Bronchial epithelial cell (primary cell): ENCODE data around the gene PRKCZ. TPM values are rescaled to one million over a fixed set of nuclear protein-coding genes. Genes with fewer than 3 reads are reported as not detected.

Experiments used
- DNase-seq: peaks from one replicate; pipeline ENCODE4 v3.0.0-alpha.2; 2010; ENCODE audit warnings: low read depth
- FAIRE-seq: peaks from 2 replicates; lab custom pipeline; 2011; peaks lifted over from hg19 to GRCh38; lab: Jason Lieb, UNC
- H3K27me3 ChIP-seq: 2 replicates; pipeline ENCODE4 v1.5.1; 2011; ENCODE audit warnings: low read length; ENCODE audit not compliant: control insufficient read depth, insufficient read depth
- H3K36me3 ChIP-seq: 2 replicates; pipeline ENCODE4 v1.5.1; 2011; ENCODE audit warnings: low read length; ENCODE audit not compliant: control insufficient read depth, insufficient read depth
- H3K4me3 ChIP-seq: 2 replicates; pipeline ENCODE4 v1.5.1; 2011; ENCODE audit warnings: mild to moderate bottlenecking, low read depth, low read length, control low read depth
- CTCF ChIP-seq: IDR thresholded peaks from 2 replicates; pipeline ENCODE4 v1.5.1; 2011; ENCODE audit warnings: mild to moderate bottlenecking, moderate library complexity, low read length, control low read depth, inconsistent platforms; ENCODE audit not compliant: insufficient read depth, severe bottlenecking
- total RNA-seq: library from RNA; depleted of rRNA; stranded (reverse); fragments of >200 nt; gene quantifications from 2 replicates; pipeline ENCODE4 v1.2.1, GENCODE V29; 2014

Gene PRKCZ
- total RNA-seq, 1 donor from 2014 or later: 38.4 TPM

GRCh38 chr1:2053784-2054376 is 3.7 kb downstream of the PRKCZ start:
- no peak for TF ChIP-seq CTCF
- FAIRE-seq (no peak), DNase-seq (no peak)
- Histone ChIP-seq H3K4me3 (no peak overlapping the region), H3K36me3 (peaks cover 8% of the 10 kb centered on the region), H3K27me3 (no peaks in the 10 kb centered on the region)

- FAIRE-seq (no peak), DNase-seq (no peak)
- no peak for TF ChIP-seq CTCF
- H3K36me3 ChIP-seq: peaks cover 8% of the 10 kb centered on the region
- H3K4me3 ChIP-seq: no peak overlapping the region
- no peaks in the 10 kb centered on the region for H3K27me3 ChIP-seq
Observed at GRCh38 chr1:2054560-2054959, 4.3 kb downstream of the PRKCZ start.

- TF ChIP-seq CTCF: no peak
- FAIRE-seq: no peak
- no peak for DNase-seq
- peaks cover 12% of the 10 kb centered on the region for H3K36me3 ChIP-seq
- H3K27me3 ChIP-seq: no peaks in the 10 kb centered on the region
- no peak overlapping the region for H3K4me3 ChIP-seq
Observed at GRCh38 chr1:2055911-2056575, 5.8 kb downstream of the PRKCZ start.

- no peak overlapping the region for H3K4me3 ChIP-seq
- no peak for FAIRE-seq
- H3K36me3 ChIP-seq: peaks cover 19% of the 10 kb centered on the region
Observed at GRCh38 chr1:2056955-2057590, 6.9 kb downstream of the PRKCZ start.

GRCh38 chr1:2059290-2059953 is 9.2 kb downstream of the PRKCZ start:
- no peak for DNase-seq
- peaks cover 19% of the 10 kb centered on the region for H3K36me3 ChIP-seq
- FAIRE-seq: no peak
- no peaks in the 10 kb centered on the region for H3K27me3 ChIP-seq
- TF ChIP-seq CTCF: no peak
- no peak overlapping the region for H3K4me3 ChIP-seq

More at GRCh38 chr1:2056955-2057590, 6.9 kb downstream of the PRKCZ start:
- H3K27me3 ChIP-seq: no peaks in the 10 kb centered on the region
- TF ChIP-seq CTCF: no peak
- DNase-seq: no peak
